Esophagus (tissue), 2 donors: Measurements from ENCODE around the gene RBMS2. TPM values are rescaled to one million over a fixed set of nuclear protein-coding genes. Genes with fewer than 3 reads are reported as not detected.

Experiments
- H3K27ac ChIP-seq, 2 donors: one replicate each; pipeline ENCODE4 v1.5.1; 2013; ENCODE audit warnings: low read depth in 2 of 2, mild to moderate bottlenecking in 2 of 2, inconsistent platforms in 1 of 2, low read length in 1 of 2, moderate library complexity in 1 of 2
- H3K27me3 ChIP-seq, 2 donors: one replicate each; pipeline ENCODE4 v1.6.1; 2013; ENCODE audit warnings: low read length in 2 of 2, control low read depth in 1 of 2, mild to moderate bottlenecking in 1 of 2; ENCODE audit not compliant: insufficient read depth in 2 of 2, control insufficient read depth in 1 of 2
- H3K36me3 ChIP-seq, 2 donors: one replicate each; pipeline ENCODE4 v1.6.1; 2013; ENCODE audit warnings: low read length in 1 of 2; ENCODE audit not compliant: control insufficient read depth in 2 of 2, insufficient read depth in 2 of 2
- H3K4me1 ChIP-seq, 2 donors: one replicate each; pipeline ENCODE4 v1.6.1; 2013; ENCODE audit warnings: low read length in 1 of 2; ENCODE audit not compliant: control insufficient read depth in 2 of 2, insufficient read depth in 2 of 2
- H3K4me3 ChIP-seq, 2 donors: one replicate each; pipeline ENCODE4 v1.5.1; 2013; ENCODE audit warnings: low read length in 2 of 2, mild to moderate bottlenecking in 2 of 2, low read depth in 1 of 2, moderate library complexity in 1 of 2
- H3K9me3 ChIP-seq, 2 donors: one replicate each; pipeline ENCODE4 v1.6.1; 2013; ENCODE audit warnings: mild to moderate bottlenecking in 2 of 2, low read depth in 1 of 2, low read length in 1 of 2, moderate library complexity in 1 of 2; ENCODE audit not compliant: control insufficient read depth in 2 of 2, insufficient read depth in 1 of 2
- WGBS, 2 donors: extraction: QIAGEN DNeasy Blood & Tissue Kit; methylation state at CpG; one replicate each; pipeline ENCODE4 v1.1.7; 2013; 5-methylcytosine and 5-hydroxymethylcytosine counted together
- polyA plus RNA-seq, 2 donors: library from polyadenylated mRNA; stranded (reverse); fragments of 200-250 nt; gene quantifications; one replicate each; pipeline ENCODE4 v1.2.3, GENCODE V29; 2013
- donor health status: healthy with polysubstance abuse.
- donor health status: Bipolar disorder and iron deficiency.

The RBMS2 gene, protein sequence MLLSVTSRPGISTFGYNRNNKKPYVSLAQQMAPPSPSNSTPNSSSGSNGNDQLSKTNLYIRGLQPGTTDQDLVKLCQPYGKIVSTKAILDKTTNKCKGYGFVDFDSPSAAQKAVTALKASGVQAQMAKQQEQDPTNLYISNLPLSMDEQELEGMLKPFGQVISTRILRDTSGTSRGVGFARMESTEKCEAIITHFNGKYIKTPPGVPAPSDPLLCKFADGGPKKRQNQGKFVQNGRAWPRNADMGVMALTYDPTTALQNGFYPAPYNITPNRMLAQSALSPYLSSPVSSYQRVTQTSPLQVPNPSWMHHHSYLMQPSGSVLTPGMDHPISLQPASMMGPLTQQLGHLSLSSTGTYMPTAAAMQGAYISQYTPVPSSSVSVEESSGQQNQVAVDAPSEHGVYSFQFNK
- 1 to 10 TPM; 3.4 to 6.7 TPM for polyA plus RNA-seq

DNA sequence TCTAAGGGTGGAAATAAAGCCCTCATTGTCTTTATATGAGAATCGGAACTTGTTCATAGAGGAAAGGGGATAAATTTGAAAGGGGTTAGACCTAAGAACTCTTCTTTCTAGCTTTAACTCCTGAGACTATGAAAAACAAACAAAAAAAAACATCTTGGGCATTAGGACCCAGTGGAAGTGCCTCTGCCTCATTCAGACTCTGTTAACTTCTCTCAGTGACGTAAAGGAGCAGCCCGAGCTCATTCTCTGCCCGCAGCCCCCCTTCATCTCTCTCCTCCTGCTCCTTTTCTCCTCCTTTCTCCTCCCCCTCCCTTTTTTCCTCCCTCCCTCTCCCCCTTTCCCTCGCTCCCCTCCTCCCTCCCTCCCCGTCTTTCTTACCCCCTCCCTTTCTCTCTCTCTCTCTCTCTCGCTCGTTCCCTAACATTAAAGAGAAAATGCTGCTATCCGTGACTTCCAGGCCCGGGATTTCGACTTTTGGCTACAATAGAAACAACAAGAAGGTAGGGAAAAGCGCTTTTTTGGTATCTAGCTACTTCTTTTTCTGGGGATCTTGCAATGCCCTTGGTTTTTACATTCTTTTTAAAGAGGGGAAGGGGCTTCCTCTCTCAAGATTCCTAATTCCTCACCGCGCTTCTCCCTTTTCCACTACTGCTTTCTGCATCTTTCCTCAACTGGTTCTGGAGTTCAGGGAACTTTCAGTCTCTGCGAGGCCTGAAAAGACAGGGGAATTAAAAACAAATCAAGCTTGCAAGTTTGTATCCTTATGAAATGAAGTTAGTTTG lies at the start of gene RBMS2:
TSS of gene RBMS2 (plus strand) at position 231 of the 782 bp plus-strand sequence. CDS start at position 435, 204 bp downstream.
- no peaks in the 10 kb centered on the region for H3K27me3 ChIP-seq
- no peaks in the 10 kb centered on the region for H3K4me1 ChIP-seq
- no peaks in the 10 kb centered on the region for H3K36me3 ChIP-seq
- no peaks in the 10 kb centered on the region for H3K9me3 ChIP-seq
- H3K27ac ChIP-seq: peak within 1 kb of the TSS; percentile 61 to 79
- 1 to 3% methylated on average over 15 of the region's 15 CpGs for WGBS, 2 donors
- peak within 1 kb of the TSS; percentile 41 to 70 for H3K4me3 ChIP-seq

DNA sequence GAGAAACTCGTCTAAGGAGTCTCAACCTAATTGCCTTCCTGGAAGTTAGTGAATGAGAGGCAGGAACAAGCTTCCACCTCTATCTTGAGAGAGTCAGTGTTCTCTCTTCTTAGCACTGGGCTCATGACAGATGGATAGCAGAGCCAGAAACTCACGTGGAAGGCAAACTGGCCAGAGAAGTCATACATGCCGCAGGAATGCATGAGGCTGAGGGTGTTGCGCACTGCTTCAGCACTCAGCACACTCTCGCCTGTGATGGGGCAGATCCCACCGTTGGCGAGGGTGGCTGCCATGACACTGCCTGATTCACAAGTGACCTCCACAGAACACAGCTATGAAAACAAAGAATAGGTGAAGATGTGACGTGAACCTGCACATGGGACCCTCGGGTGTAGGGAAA lies 47.2 kb upstream of the RBMS2 start:
- H3K36me3 ChIP-seq: peaks cover 4% of the 10 kb centered on the region in 2 donors
- H3K4me3 ChIP-seq: no peak overlapping the region
- H3K4me1 ChIP-seq: peaks cover 0 to 8% of the 10 kb centered on the region in 2 donors
- H3K9me3 ChIP-seq: no peaks in the 10 kb centered on the region
- no peak overlapping the region for H3K27ac ChIP-seq
- WGBS, 2 donors: 93 to 96% methylated on average over 9 of the region's 9 CpGs
- H3K27me3 ChIP-seq: no peaks in the 10 kb centered on the region

DNA sequence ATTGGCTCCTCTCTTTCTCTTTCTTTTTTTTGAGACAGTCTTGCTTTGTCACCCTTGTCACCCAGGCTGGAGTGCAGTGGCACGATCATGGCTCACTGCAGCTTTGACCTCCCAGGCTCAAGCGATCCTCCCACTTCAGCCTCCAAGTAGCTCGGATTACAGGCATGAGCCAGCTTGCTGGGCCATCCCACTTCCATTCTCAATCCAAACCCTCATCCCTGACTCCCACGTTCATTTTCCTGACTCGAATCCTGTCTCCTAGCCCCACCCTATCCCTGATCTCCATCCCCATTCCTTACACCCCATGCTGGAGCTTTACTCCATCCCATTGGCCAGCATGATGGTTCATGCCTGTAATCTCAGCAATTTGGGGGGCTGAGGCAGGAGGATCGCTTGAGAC lies 45.5 kb upstream of the RBMS2 start:
- no peak overlapping the region for H3K27ac ChIP-seq
- H3K9me3 ChIP-seq: no peaks in the 10 kb centered on the region
- no peak overlapping the region for H3K4me3 ChIP-seq
- 76 to 89% methylated on average over 6 of the region's 6 CpGs for WGBS, 2 donors
- no peaks in the 10 kb centered on the region for H3K27me3 ChIP-seq
- H3K36me3 ChIP-seq: peaks cover 4% of the 10 kb centered on the region in 2 donors
- peaks cover 0 to 4% of the 10 kb centered on the region in 2 donors for H3K4me1 ChIP-seq

DNA sequence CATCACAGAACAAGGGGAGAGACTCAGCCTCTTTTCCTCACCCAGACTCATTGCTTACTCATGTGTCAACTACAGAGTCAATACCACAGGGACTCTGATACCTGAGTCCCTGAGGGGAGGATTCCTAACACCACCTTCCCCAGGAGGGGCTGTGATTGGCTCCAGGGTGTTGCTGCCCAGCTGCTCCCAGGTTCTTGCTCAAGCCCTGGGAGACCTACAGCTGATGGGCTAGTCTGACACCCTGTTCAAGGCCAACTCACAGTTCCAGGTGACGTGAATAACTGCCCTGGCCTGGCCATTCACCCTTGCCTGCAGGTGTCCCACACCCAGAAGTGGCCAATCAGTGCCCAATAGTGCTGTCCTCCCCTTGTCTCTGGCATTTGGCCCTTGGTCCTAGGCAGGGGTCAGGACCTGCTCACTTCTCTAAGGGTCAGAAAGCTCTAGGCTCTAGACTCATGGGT lies 44.6 kb upstream of the RBMS2 start:
- 79 to 85% methylated on average over 1 of the region's 1 CpG for WGBS, 2 donors
- Histone ChIP-seq H3K36me3 (peaks cover 4% of the 10 kb centered on the region in 2 donors), H3K4me3 (no peak overlapping the region), H3K27ac (no peak overlapping the region), H3K9me3 (no peaks in the 10 kb centered on the region), H3K4me1 (peaks cover 0 to 4% of the 10 kb centered on the region in 2 donors), H3K27me3 (no peaks in the 10 kb centered on the region)

DNA sequence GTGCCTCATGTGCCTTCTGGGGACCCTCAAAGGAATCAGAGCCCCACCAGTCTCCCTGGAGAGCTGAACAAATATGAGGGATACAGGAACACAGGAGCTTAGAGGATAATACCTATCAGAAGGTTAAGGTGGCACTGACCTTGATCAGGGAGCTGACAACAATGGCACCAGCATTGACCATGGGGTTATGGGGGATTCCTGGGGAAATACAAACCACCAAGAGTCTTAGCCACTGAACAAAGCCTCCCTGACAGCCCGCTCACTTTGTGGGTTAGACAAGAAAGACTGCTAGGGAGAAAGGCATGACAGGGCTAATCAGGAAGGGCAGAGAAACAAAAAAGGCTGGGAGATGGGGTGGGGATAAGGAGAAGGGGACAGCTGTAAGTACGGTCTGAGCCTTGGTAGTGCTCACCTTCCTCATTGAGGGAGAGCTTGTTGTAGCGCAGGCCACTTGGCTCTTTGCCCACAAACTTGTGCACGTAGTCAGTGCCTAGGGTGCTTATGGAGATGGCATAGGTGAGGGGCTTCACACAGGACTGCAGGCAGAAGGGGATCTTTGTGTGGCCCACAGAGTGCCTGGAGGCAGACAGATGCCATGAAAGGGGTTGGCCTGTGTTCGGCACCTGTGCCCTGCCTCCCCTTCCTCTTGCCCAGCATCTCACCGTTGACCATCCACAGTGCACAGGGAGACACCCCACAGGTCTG lies 43.9 kb upstream of the RBMS2 start:
- 83 to 87% methylated on average over 6 of the region's 6 CpGs for WGBS, 2 donors
- Histone ChIP-seq H3K4me3 (no peak overlapping the region), H3K4me1 (peaks cover 0 to 4% of the 10 kb centered on the region in 2 donors), H3K27ac (no peak overlapping the region), H3K27me3 (no peaks in the 10 kb centered on the region), H3K36me3 (peaks cover 4% of the 10 kb centered on the region in 2 donors), H3K9me3 (no peaks in the 10 kb centered on the region)

DNA sequence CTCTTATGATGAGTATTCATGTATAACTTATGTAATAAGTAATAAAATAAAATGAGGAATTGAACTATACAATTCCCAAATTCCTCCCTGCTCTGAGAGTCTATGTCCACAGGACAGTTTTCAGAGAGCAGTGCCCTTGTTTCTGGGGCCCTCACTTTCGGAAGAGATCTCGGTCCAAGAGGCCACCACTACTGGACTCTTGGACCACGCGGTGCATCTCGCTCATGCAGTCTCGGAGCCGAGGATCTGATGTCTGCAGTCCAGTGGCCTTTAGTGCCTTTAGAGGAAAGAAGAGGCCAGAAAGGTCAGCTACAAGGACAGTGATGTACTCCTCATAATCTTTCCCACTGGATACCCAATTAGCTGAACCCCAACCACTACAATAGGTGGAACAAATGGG lies 42.0 kb upstream of the RBMS2 start:
- Histone ChIP-seq H3K9me3 (no peaks in the 10 kb centered on the region), H3K4me1 (peaks cover 0 to 4% of the 10 kb centered on the region in 2 donors), H3K27me3 (no peaks in the 10 kb centered on the region), H3K36me3 (peaks cover under 1 to 3% of the 10 kb centered on the region in 2 donors), H3K4me3 (no peak overlapping the region), H3K27ac (no peak overlapping the region)
- 94 to 95% methylated on average over 7 of the region's 7 CpGs for WGBS, 2 donors

DNA sequence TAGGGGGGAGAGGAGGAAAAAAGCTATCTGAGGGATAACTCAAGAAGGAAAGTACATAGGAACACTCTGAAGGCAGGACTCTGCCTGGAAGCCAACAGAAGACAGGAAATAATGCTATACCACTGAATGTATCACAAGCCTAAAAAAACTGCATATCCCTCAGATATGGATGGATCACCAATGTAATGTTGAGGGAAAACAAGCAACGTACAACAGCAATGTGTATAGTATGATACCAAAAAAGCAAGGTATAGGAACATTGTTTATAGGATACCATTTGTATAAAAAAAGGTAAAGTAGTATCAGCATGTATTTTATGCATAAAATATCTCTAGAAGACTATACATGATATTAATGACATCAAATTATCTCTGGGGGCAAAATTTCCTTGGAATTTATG lies 37.1 kb upstream of the RBMS2 start:
- Histone ChIP-seq H3K27me3 (no peaks in the 10 kb centered on the region), H3K27ac (no peak overlapping the region), H3K4me1 (peaks cover 0 to 13% of the 10 kb centered on the region in 2 donors), H3K4me3 (no peak overlapping the region), H3K36me3 (no peaks in the 10 kb centered on the region), H3K9me3 (no peaks in the 10 kb centered on the region)
- 81 to 85% methylated on average over 1 of the region's 1 CpG for WGBS, 2 donors

DNA sequence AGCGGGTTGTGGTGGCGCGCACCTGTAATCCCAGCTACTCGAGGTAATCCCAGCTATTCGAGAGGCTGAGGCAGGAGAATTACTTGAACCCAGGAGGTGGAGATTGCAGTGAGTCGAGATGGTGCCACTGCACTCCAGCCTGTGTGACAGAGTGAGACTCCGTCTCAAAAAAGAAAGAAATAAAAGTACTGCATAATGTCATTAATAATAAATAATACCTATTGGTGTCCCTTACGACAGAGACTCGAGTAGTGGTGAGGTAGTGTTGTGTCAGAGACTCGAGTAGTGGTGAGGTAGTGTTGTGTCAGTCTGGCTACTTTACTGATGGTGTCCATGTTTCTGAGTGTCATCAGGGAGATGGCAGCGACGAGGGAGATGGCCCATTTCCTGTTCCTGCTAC lies 34.9 kb upstream of the RBMS2 start:
- Histone ChIP-seq H3K9me3 (no peaks in the 10 kb centered on the region), H3K4me3 (no peak overlapping the region), H3K27me3 (no peaks in the 10 kb centered on the region), H3K27ac (no peak overlapping the region), H3K36me3 (no peaks in the 10 kb centered on the region), H3K4me1 (peaks cover 0 to 12% of the 10 kb centered on the region in 2 donors)
- 85 to 88% methylated on average over 12 of the region's 12 CpGs for WGBS, 2 donors

DNA sequence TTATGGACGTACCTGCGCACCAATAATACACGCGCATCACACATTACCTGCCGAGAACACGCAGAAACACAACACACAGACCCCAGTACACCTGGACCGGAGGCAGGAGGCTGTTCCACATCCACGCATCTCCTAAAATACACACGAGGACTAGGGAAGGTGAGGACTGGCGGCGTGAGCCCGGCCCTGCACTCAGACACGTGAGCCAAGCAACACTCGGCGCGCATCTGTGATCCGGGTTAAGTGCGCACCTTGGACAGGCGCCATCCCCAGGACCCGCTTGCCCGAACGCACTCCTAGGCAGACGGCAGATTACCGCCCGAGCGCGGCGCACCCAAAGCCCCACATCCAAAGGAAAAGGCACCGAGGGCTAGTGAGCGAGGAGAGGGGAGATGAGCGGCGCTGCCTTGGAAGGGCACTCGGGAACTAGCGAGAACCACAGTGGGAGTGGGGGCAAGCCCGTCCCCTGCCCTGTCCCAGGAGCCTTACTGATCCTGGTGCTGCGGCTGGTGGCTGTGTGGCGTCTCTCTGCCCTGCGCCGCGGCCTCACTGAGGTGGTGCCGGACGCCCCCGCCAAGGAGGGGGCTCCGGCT lies 34.1 kb upstream of the RBMS2 start:
- peak overlapping the region; percentile 42 to 56 for H3K4me3 ChIP-seq
- no peak overlapping the region for H3K27ac ChIP-seq
- 6 to 8% methylated on average over 38 to 44 of the region's 44 CpGs for WGBS, 2 donors

More for the DNA sequence above, 34.1 kb upstream of the RBMS2 start:
- Histone ChIP-seq H3K4me1 (peaks cover 0 to 12% of the 10 kb centered on the region in 2 donors), H3K9me3 (no peaks in the 10 kb centered on the region), H3K36me3 (no peaks in the 10 kb centered on the region), H3K27me3 (no peaks in the 10 kb centered on the region)
